Stomach smooth muscle (tissue), 2 donors: Measurements from ENCODE around the gene STXBP4.

ENCODE experiments used
- H3K27ac ChIP-seq: one replicate; pipeline ENCODE4 v1.7.0; 2013; ENCODE audit warnings: mild to moderate bottlenecking, low read length, inconsistent platforms
- H3K27me3 ChIP-seq, 2 donors: one replicate each; pipeline ENCODE4 v1.7.0; 2013; ENCODE audit warnings: low read length in 2 of 2; ENCODE audit not compliant: insufficient read depth in 2 of 2, control insufficient read depth in 1 of 2
- H3K36me3 ChIP-seq, 2 donors: one replicate each; pipeline ENCODE4 v1.7.0; 2013; ENCODE audit warnings: low read length in 2 of 2; ENCODE audit not compliant: control insufficient read depth in 2 of 2, insufficient read depth in 2 of 2
- H3K4me1 ChIP-seq: one replicate; pipeline ENCODE4 v1.7.0; 2013; ENCODE audit warnings: low read length; ENCODE audit not compliant: control insufficient read depth, insufficient read depth
- H3K4me3 ChIP-seq, 2 donors: one replicate each; pipeline ENCODE4 v1.7.0; 2013; ENCODE audit warnings: low read length in 2 of 2
- H3K9ac ChIP-seq, 2 donors: one replicate each; pipeline ENCODE4 v1.7.0; 2013; ENCODE audit warnings: low read length in 2 of 2, mild to moderate bottlenecking in 1 of 2
- H3K9me3 ChIP-seq, 2 donors: one replicate each; pipeline ENCODE4 v1.7.0; 2013; ENCODE audit warnings: low read length in 2 of 2; ENCODE audit not compliant: control insufficient read depth in 2 of 2
- donor health status: healthy.
- donor health status: Pancreatic carcinoma.

The STXBP4 gene

GRCh38 chr17:55038291-55038690 is 69.7 kb downstream of the STXBP4 start:
- H3K4me3 ChIP-seq, result no peak overlapping the region
- H3K9ac ChIP-seq, result no peak overlapping the region
- H3K9me3 ChIP-seq, result no peaks in the 10 kb centered on the region
- H3K4me1 ChIP-seq, result no peaks in the 10 kb centered on the region
- no peaks in the 10 kb centered on the region for H3K36me3 ChIP-seq
- no peaks in the 10 kb centered on the region for H3K27me3 ChIP-seq
- no peak overlapping the region for H3K27ac ChIP-seq

- Histone ChIP-seq H3K9ac (no peak overlapping the region), H3K36me3 (peaks cover 0 to 4% of the 10 kb centered on the region in 2 donors), H3K9me3 (no peaks in the 10 kb centered on the region), H3K27ac (no peak overlapping the region), H3K4me1 (no peaks in the 10 kb centered on the region), H3K4me3 (no peak overlapping the region), H3K27me3 (no peaks in the 10 kb centered on the region)
Measured at GRCh38 chr17:55040611-55041010, 72.0 kb downstream of the STXBP4 start.

- Histone ChIP-seq H3K4me3 (no peak overlapping the region), H3K36me3 (no peaks in the 10 kb centered on the region), H3K4me1 (no peaks in the 10 kb centered on the region), H3K27me3 (no peaks in the 10 kb centered on the region), H3K9ac (no peak overlapping the region), H3K9me3 (no peaks in the 10 kb centered on the region), H3K27ac (no peak overlapping the region)
Measured at GRCh38 chr17:55053855-55054254, 85.3 kb downstream of the STXBP4 start.

- no peak overlapping the region for H3K9ac ChIP-seq
- no peaks in the 10 kb centered on the region for H3K36me3 ChIP-seq
- no peaks in the 10 kb centered on the region for H3K9me3 ChIP-seq
- H3K27ac ChIP-seq, result no peak overlapping the region
- no peaks in the 10 kb centered on the region for H3K4me1 ChIP-seq
- H3K4me3 ChIP-seq, result no peak overlapping the region
- H3K27me3 ChIP-seq, result no peaks in the 10 kb centered on the region
Measured at GRCh38 chr17:55054429-55054828, 85.9 kb downstream of the STXBP4 start.

- H3K27ac ChIP-seq, result no peak overlapping the region
- H3K4me1 ChIP-seq, result no peaks in the 10 kb centered on the region
- no peak overlapping the region for H3K9ac ChIP-seq
- no peak overlapping the region for H3K4me3 ChIP-seq
- no peaks in the 10 kb centered on the region for H3K9me3 ChIP-seq
- no peaks in the 10 kb centered on the region for H3K27me3 ChIP-seq
- no peaks in the 10 kb centered on the region for H3K36me3 ChIP-seq
Measured at GRCh38 chr17:55056526-55056925, 88.0 kb downstream of the STXBP4 start.

- Histone ChIP-seq H3K9ac (no peak overlapping the region), H3K4me1 (no peaks in the 10 kb centered on the region)
Measured at GRCh38 chr17:55057184-55057583, 88.6 kb downstream of the STXBP4 start.

GRCh38 chr17:55059724-55060123 is 91.2 kb downstream of the STXBP4 start:
- Histone ChIP-seq H3K4me1 (no peaks in the 10 kb centered on the region), H3K9ac (no peak overlapping the region), H3K27me3 (no peaks in the 10 kb centered on the region), H3K27ac (no peak overlapping the region), H3K4me3 (no peak overlapping the region), H3K9me3 (no peaks in the 10 kb centered on the region), H3K36me3 (no peaks in the 10 kb centered on the region)

More at GRCh38 chr17:55057184-55057583, 88.6 kb downstream of the STXBP4 start:
- no peak overlapping the region for H3K27ac ChIP-seq
- no peaks in the 10 kb centered on the region for H3K36me3 ChIP-seq
- no peaks in the 10 kb centered on the region for H3K9me3 ChIP-seq
- no peak overlapping the region for H3K4me3 ChIP-seq
- H3K27me3 ChIP-seq, result no peaks in the 10 kb centered on the region

GRCh38 chr17:55062921-55063320 is 94.4 kb downstream of the STXBP4 start:
- no peak overlapping the region for H3K27ac ChIP-seq
- H3K9me3 ChIP-seq, result no peaks in the 10 kb centered on the region
- H3K4me3 ChIP-seq, result no peak overlapping the region
- H3K36me3 ChIP-seq, result no peaks in the 10 kb centered on the region
- H3K9ac ChIP-seq, result no peak overlapping the region
- H3K4me1 ChIP-seq, result no peaks in the 10 kb centered on the region
- H3K27me3 ChIP-seq, result no peaks in the 10 kb centered on the region

GRCh38 chr17:55063885-55064874 is 95.6 kb downstream of the STXBP4 start:
- no peak overlapping the region for H3K9ac ChIP-seq
- no peaks in the 10 kb centered on the region for H3K4me1 ChIP-seq
- H3K4me3 ChIP-seq, result no peak overlapping the region
- no peaks in the 10 kb centered on the region for H3K36me3 ChIP-seq
- H3K27ac ChIP-seq, result no peak overlapping the region
- H3K27me3 ChIP-seq, result no peaks in the 10 kb centered on the region
- no peaks in the 10 kb centered on the region for H3K9me3 ChIP-seq

GRCh38 chr17:55067697-55068439 is 99.3 kb downstream of the STXBP4 start:
- no peaks in the 10 kb centered on the region for H3K27me3 ChIP-seq
- H3K36me3 ChIP-seq, result no peaks in the 10 kb centered on the region
- H3K4me1 ChIP-seq, result no peaks in the 10 kb centered on the region
- H3K9ac ChIP-seq, result no peak overlapping the region
- H3K9me3 ChIP-seq, result no peaks in the 10 kb centered on the region
- H3K4me3 ChIP-seq, result no peak overlapping the region
- H3K27ac ChIP-seq, result no peak overlapping the region
